Esophagus muscularis mucosa (tissue), 4 donors: ENCODE data around the gene FBXO48. TPM values are rescaled to one million over a fixed set of nuclear protein-coding genes. Genes with fewer than 3 reads are reported as not detected.
A peak's percentile ranks its signal among the peaks of the same experiment; 100 is the strongest.

Experiments
- DNase-seq: peaks from one replicate; pipeline ENCODE4 v3.0.0-alpha.2; 2017; ENCODE audit errors: extremely low spot score
- H3K27ac ChIP-seq, 4 donors: fragments of 200-600 bp; sonication (generic); replicated peaks in 1 of 4; 1 replicate in 3 of 4; 2 replicates in 1 of 4; pipeline ENCODE4 v1.5.1; 2016 to 2019; ENCODE audit warnings: mild to moderate bottlenecking in 1 of 4
- H3K27me3 ChIP-seq, 4 donors: fragments of 200-600 bp; sonication (generic); one replicate each; pipeline versions ENCODE4 v1.5.1 to v1.6.0; 2016 to 2019
- H3K36me3 ChIP-seq, 4 donors: fragments of 200-600 bp; sonication (generic); one replicate each; pipeline ENCODE4 v1.5.1; 2016 to 2019
- H3K4me1 ChIP-seq, 4 donors: fragments of 200-600 bp; sonication (generic); one replicate each; pipeline ENCODE4 v1.5.1; 2016 to 2019
- H3K4me3 ChIP-seq, 4 donors: fragments of 200-600 bp; sonication (generic); 1 replicate in 2 of 4; 2 replicates in 2 of 4; pipeline ENCODE4 v1.5.1; 2016 to 2019; ENCODE audit warnings: mild to moderate bottlenecking in 4 of 4, moderate library complexity in 1 of 4
- H3K9me3 ChIP-seq, 4 donors: fragments of 200-600 bp; sonication (generic); 1 replicate in 3 of 4; 2 replicates in 1 of 4; pipeline ENCODE4 v1.5.1; 2016 to 2019
- EP300 ChIP-seq: sonication (generic); formaldehyde crosslinking; IDR thresholded peaks from one replicate; pipeline ENCODE4 v1.6.1; 2017; ENCODE audit warnings: antibody characterized with exemption
- POLR2A ChIP-seq: fragments of 450-650 bp; IDR thresholded peaks from one replicate; pipeline ENCODE4 v1.6.1; 2017; ENCODE audit warnings: antibody characterized with exemption, moderate library complexity, mild to moderate bottlenecking, low read depth
- POLR2AphosphoS5 ChIP-seq, 2 donors: sonication (generic); formaldehyde crosslinking; IDR thresholded peaks; one replicate each; pipeline ENCODE4 v1.6.1; 2017; ENCODE audit warnings: antibody characterized with exemption in 2 of 2
- WGBS: methylation state at CpG from one replicate; pipeline ENCODE4 v1.1.5; 2018; 5-methylcytosine and 5-hydroxymethylcytosine counted together
- intact Hi-C: fragments of 100-400 bp; cut with DNase I; formaldehyde crosslinking; loops from one replicate; pipeline ENCODE4 v1.15.1; 2023
- total RNA-seq, 4 donors: library from RNA; depleted of rRNA; stranded (reverse); fragments of >200 nt; gene quantifications; one replicate each; pipeline versions ENCODE4 v1.1.0 to v1.2.1, GENCODE V29; 2016
- TF ChIP-seq, protein P1 (sequence below), 3 experiments: fragments of 200-600 bp in 2 of 3; fragments of 450-650 bp in 1 of 3; sonication (generic) in 2 of 3; IDR thresholded peaks; one replicate each; pipeline ENCODE4 v1.5.1; 2017 to 2019; ENCODE audit warnings: antibody characterized with exemption in 3 of 3, mild to moderate bottlenecking in 2 of 3, moderate library complexity in 1 of 3

FBXO48 gene
- total RNA-seq, 4 donors from 2014 or later, result 0.33 to 0.83 (median 0.59) TPM

GRCh38 chr2:68441994-68442322 lies 25.1 kb downstream of the FBXO48 start:
- H3K27me3 ChIP-seq, result no peaks in the 10 kb centered on the region
- H3K27ac ChIP-seq, result no peak overlapping the region
- H3K9me3 ChIP-seq, result no peaks in the 10 kb centered on the region
- no peak overlapping the region for H3K4me3 ChIP-seq
- intact Hi-C loops, result loop anchor here (5.0 kb wide), 2 partner anchors 80 to 320 kb away; no protein-coding TSS in a partner anchor
- TF ChIP-seq POLR2AphosphoS5 (IDR thresholded peaks at IDR 0.05) (no peak), EP300 (no peak), POLR2A (no peak)
- TF ChIP-seq, protein P1, sequence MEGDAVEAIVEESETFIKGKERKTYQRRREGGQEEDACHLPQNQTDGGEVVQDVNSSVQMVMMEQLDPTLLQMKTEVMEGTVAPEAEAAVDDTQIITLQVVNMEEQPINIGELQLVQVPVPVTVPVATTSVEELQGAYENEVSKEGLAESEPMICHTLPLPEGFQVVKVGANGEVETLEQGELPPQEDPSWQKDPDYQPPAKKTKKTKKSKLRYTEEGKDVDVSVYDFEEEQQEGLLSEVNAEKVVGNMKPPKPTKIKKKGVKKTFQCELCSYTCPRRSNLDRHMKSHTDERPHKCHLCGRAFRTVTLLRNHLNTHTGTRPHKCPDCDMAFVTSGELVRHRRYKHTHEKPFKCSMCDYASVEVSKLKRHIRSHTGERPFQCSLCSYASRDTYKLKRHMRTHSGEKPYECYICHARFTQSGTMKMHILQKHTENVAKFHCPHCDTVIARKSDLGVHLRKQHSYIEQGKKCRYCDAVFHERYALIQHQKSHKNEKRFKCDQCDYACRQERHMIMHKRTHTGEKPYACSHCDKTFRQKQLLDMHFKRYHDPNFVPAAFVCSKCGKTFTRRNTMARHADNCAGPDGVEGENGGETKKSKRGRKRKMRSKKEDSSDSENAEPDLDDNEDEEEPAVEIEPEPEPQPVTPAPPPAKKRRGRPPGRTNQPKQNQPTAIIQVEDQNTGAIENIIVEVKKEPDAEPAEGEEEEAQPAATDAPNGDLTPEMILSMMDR (IDR thresholded peaks at IDR 0.05), result no peak
- H3K36me3 ChIP-seq, result no peaks in the 10 kb centered on the region
- WGBS, result 79% methylated on average over 2 of the region's 2 CpGs
- H3K4me1 ChIP-seq, result peaks cover 0 to 27% (median 12%) of the 10 kb centered on the region in 4 donors
- no peak for DNase-seq

DNA sequence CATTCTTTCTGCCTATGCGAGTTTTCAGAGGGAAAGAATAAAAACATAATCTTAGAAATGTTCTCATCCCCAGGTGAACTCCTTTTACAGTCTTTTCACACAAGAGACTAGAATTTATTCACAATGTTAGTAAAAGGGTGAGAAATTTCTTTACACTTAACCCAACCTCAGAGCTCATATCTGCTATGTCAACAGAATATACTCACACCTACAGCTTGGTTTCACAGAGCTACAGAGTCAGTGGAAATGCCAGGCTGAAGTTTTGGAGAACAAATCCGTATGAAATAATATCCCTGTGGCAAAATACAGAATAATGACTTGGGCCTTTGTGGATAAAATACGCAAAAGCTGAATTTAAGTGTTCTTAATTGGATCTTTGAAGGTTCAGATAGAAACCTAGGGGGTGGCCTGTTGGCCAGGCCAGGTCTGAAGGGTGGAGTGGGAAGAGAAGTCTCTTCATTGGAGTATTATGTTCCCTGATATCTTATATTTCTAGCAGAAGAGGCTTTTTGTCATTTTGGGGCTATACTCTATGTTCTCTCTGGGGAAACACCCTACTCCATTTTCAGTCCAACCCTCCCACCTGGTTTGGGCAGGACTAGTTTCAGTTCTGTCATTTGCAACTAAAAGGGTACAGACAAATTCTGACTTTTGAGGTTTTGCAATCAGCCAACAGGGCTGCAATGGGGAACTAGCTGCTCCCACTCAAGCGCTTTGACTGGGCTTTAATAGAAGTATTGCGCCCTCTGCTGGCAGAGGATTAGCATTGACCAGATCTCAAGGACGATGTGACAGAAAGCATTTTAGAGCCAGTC lies 25.7 kb downstream of the FBXO48 start:
- no peaks in the 10 kb centered on the region for H3K9me3 ChIP-seq
- TF ChIP-seq POLR2A (no peak), POLR2AphosphoS5 (IDR thresholded peaks at IDR 0.05) (peak in 1 of 2 donors; percentile 51), EP300 (no peak)
- TF ChIP-seq, protein P1 (IDR thresholded peaks at IDR 0.05), result peak; percentile 88 to 92 (median 91)
- peak overlapping the region in 2 of 4 donors; percentile 32 to 72 for H3K27ac ChIP-seq
- WGBS, result 42% methylated on average over 6 of the region's 6 CpGs
- no peak overlapping the region for H3K4me3 ChIP-seq
- intact Hi-C loops, result loop anchor here (5.0 kb wide), 2 partner anchors 79 to 319 kb away; no protein-coding TSS in a partner anchor
- peaks cover 1 to 33% (median 18%) of the 10 kb centered on the region in 4 donors for H3K4me1 ChIP-seq
- no peaks in the 10 kb centered on the region for H3K36me3 ChIP-seq
- DNase-seq, result peak; percentile 93
- no peaks in the 10 kb centered on the region for H3K27me3 ChIP-seq

DNA sequence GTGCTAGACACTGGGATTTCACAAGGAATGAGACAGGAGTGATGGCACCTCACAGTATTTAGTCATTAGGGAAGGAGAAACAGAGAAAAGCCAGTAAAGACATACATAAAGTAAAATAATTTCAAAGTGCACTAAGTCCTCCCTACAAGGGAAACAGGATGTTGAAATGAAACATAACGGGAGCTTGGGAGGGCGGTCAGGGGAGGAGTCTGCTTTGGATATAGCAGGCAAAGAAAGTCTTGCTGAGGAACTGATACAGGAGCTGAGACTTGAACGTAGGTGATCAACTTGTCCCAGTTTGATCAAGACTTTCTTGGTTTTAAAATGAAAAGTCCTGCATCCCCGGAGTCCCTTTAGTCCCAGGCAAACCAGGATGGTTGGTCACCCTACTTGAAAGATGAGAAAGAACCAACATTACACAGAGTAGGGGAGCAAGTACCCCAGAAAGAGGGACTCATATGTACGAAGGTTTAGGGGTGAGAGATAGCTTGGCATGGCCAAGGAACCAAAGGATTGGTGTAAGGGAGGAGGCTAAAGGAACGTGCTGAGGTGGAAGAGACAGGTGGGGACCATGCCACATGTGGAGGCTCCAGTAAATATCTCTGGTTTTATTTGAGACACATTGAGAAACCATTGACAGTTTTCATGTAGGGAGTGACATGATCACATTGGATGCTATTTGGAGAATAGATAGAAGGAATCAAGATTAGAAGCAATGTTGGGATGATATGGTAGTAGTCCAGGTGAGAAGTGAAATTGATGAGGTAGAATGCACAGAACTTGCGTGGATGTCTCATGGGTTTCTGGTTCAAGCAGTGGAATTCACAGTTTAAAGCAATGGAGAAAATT lies 28.4 kb downstream of the FBXO48 start:
- TF ChIP-seq EP300, result no peak
- TF ChIP-seq POLR2A, result no peak
- TF ChIP-seq, protein P1 (IDR thresholded peaks at IDR 0.05), result no peak
- no peak for TF ChIP-seq POLR2AphosphoS5 (IDR thresholded peaks at IDR 0.05)
- H3K27me3 ChIP-seq, result no peaks in the 10 kb centered on the region
- peak; percentile 82 for DNase-seq
- 72% methylated on average over 7 of the region's 7 CpGs for WGBS
- no peak overlapping the region for H3K4me3 ChIP-seq
- H3K9me3 ChIP-seq, result no peaks in the 10 kb centered on the region
- H3K36me3 ChIP-seq, result no peaks in the 10 kb centered on the region
- intact Hi-C loops, result no loop called here
- H3K27ac ChIP-seq, result peak overlapping the region in 1 of 4 donors; percentile 10
- peaks cover 9 to 51% (median 36%) of the 10 kb centered on the region in 4 donors for H3K4me1 ChIP-seq

GRCh38 chr2:68436270-68436669 lies 30.8 kb downstream of the FBXO48 start:
- intact Hi-C loops, result no loop called here
- 19% methylated on average over 4 of the region's 4 CpGs for WGBS
- no peaks in the 10 kb centered on the region for H3K9me3 ChIP-seq
- no peaks in the 10 kb centered on the region for H3K36me3 ChIP-seq
- no peaks in the 10 kb centered on the region for H3K27me3 ChIP-seq
- H3K4me1 ChIP-seq, result peaks cover 9 to 44% (median 30%) of the 10 kb centered on the region in 4 donors
- H3K27ac ChIP-seq, result peak overlapping the region; percentile 28 to 56 (median 44)
- peak; percentile 89 for DNase-seq
- no peak overlapping the region for H3K4me3 ChIP-seq
- TF ChIP-seq POLR2AphosphoS5 (IDR thresholded peaks at IDR 0.05), result no peak
- no peak for TF ChIP-seq POLR2A
- TF ChIP-seq, protein P1 (IDR thresholded peaks at IDR 0.05), result no peak
- TF ChIP-seq EP300, result no peak
